Left colon (tissue), 2 donors: ENCODE results near the gene HOXA10. TPM values are rescaled to one million over a fixed set of nuclear protein-coding genes. Genes with fewer than 3 reads are reported as not detected.
A peak's percentile ranks its signal among the peaks of the same experiment; 100 is the strongest.

Experiments
- ATAC-seq: fragments of 200-7000 bp; cut with Tn5 transposase; one replicate; pipeline ENCODE4 v1.9.1; 2020; ENCODE audit warnings: mild to moderate bottlenecking, moderate library complexity
- DNase-seq, 2 donors: peaks; one replicate each; pipeline ENCODE4 v3.0.0-alpha.2; 2020
- intact Hi-C, 2 donors: fragments of 100-400 bp; cut with DNase I in 1 of 2; cut with micrococcal nuclease in 1 of 2; formaldehyde crosslinking; loops; one replicate each; pipeline versions ENCODE4 v1.11.2 to v1.14.0; 2022; cut with DNase I, micrococcal nuclease
- total RNA-seq, 2 donors: library from RNA; stranded (reverse); fragmentation: NEBNext Ultra II Directional; extraction: Animal tissue kit (Norgen Biotek cat#: 25700); gene quantifications; one replicate each; pipeline ENCODE4 v1.2.1, GENCODE V29; 2021
- donor health status: DM: no; HTN: no; CAD: no.
- donor health status: DM: yes; HTN: yes; CAD: no.

The HOXA10 gene
- total RNA-seq, 2 donors from 2014 or later, result 23.4 to 30.0 TPM

- intact Hi-C loops, result loop anchor here in 1 of 2 donors (10.0 kb wide), 1 partner anchor 1320 kb away; no protein-coding TSS in a partner anchor
- ATAC-seq (peak; percentile 60), DNase-seq (peak; percentile 80 to 91)
Observed at GRCh38 chr7:27174874-27175625, 930 bp upstream of the HOXA10 start.

- ATAC-seq (peak; percentile 11), DNase-seq (peak; percentile 37 to 59)
- intact Hi-C loops, result loop anchor here in 1 of 2 donors (10.0 kb wide), 1 partner anchor 1319 kb away; no protein-coding TSS in a partner anchor
Observed at GRCh38 chr7:27173511-27173955, 587 bp downstream of the HOXA10 start.

GRCh38 chr7:27172823-27173510, 1.2 kb downstream of the HOXA10 start:
- peak; percentile 85 to 88 for DNase-seq
- ATAC-seq, result peak; percentile 22
- intact Hi-C loops, result loop anchor here in 1 of 2 donors (10.0 kb wide), 1 partner anchor 1318 kb away; no protein-coding TSS in a partner anchor

- intact Hi-C loops, result loop anchor here in 1 of 2 donors (10.0 kb wide), 1 partner anchor 1318 kb away; no protein-coding TSS in a partner anchor
- DNase-seq, result peak; percentile 33 to 37
- ATAC-seq, result no peak
Observed at GRCh38 chr7:27172315-27172774, 1.8 kb downstream of the HOXA10 start.

GRCh38 chr7:27171637-27172314, 2.3 kb downstream of the HOXA10 start:
- peak; percentile 30 to 53 for DNase-seq
- intact Hi-C loops, result loop anchor here in 1 of 2 donors (10.0 kb wide), 1 partner anchor 1317 kb away; no protein-coding TSS in a partner anchor
- ATAC-seq, result no peak

- intact Hi-C loops, result loop anchor here in 1 of 2 donors (10.0 kb wide), 1 partner anchor 1316 kb away; no protein-coding TSS in a partner anchor
- ATAC-seq (no peak), DNase-seq (peak; percentile 46 to 57)
Observed at GRCh38 chr7:27171325-27171636, 2.8 kb downstream of the HOXA10 start.

GRCh38 chr7:27170426-27171324, 3.4 kb downstream of the HOXA10 start:
- DNase-seq (no peak), ATAC-seq (no peak)
- intact Hi-C loops, result loop anchor here in 1 of 2 donors (10.0 kb wide), 1 partner anchor 1316 kb away; no protein-coding TSS in a partner anchor

GRCh38 chr7:27169658-27170425, 4.3 kb downstream of the HOXA10 start:
- DNase-seq, result peak; percentile 51
- intact Hi-C loops, result loop anchor here in 1 of 2 donors (10.0 kb wide), 1 partner anchor 1315 kb away; no protein-coding TSS in a partner anchor
- ATAC-seq, result peak; percentile 1

- DNase-seq, result peak; percentile 72 to 80
- ATAC-seq, result peak; percentile 22
- intact Hi-C loops, result no loop called here
Observed at GRCh38 chr7:27168265-27168947, 5.7 kb downstream of the HOXA10 start.

GRCh38 chr7:27167916-27168264, 6.2 kb downstream of the HOXA10 start:
- no peak for DNase-seq
- no peak for ATAC-seq
- intact Hi-C loops, result no loop called here

GRCh38 chr7:27166531-27167505, 7.3 kb downstream of the HOXA10 start:
- peak in 1 of 2 donors; percentile 49 for DNase-seq
- intact Hi-C loops, result no loop called here
- no peak for ATAC-seq

- intact Hi-C loops, result no loop called here
- ATAC-seq (peak; percentile 16), DNase-seq (peak; percentile 69 to 78)
Observed at GRCh38 chr7:27165996-27166530, 8.1 kb downstream of the HOXA10 start.

- intact Hi-C loops, result no loop called here
- ATAC-seq (peak; percentile 25), DNase-seq (peak; percentile 90 to 92)
Observed at GRCh38 chr7:27165089-27165995, 8.8 kb downstream of the HOXA10 start, which contains the start of gene HOXA9. HOXA9 (minus strand) TSS chr7:27165537; CDS start chr7:27165457, 80 bp downstream.
